ENCODE measurements around the gene PTPRG.

PTPRG gene

DNA sequence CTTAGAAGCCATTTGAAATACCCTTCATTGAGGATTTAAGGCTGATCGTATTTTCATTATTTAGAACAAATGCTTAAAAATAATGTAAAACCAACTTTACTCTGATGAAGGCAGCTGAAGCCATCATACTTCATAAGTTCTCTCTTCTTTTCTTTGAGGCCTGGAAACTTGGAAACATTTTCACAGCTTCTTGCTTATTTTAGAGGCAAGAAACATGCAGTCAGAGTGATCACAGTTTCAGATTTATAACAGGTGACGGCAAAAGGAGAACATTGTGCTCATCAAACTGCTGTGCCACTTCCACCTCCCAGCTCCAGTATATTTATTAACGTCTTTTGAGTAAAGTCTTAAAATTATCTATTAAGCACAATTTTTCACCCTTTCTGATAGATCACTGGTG lies 376.1 kb downstream of the PTPRG start:
- DNase-seq: no peak

DNA sequence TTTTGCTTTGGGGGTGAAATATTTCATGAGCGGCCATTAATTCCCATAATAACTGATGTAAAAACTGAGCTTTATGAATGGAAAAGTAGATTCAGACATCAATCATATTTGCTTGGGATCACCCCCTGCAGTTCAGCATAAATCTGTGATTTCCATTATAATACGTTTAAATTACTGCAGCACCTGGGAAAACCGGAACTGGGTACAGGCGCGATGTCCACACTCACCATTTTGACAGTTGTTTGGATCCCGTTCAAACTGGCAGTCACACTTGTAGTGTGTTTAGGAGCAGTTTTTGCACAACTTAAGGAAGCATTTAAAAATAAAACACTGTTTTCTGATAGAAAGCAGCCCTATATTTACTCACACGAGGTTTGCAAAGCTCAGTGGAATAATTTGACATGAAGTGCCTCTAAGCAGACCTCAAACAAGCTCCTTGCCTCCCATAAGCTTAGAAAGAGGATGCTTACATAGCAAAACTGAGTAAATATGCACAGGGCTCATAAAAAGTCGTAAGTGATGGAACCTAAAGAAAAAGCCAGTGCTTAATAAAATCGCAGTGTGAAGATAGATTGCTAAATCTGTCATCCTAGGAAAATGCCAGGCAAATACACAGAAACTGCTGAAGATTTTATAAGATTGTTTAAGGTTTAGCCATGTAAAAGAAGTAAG lies 377.6 kb downstream of the PTPRG start:
- DNase-seq: no peak

DNA sequence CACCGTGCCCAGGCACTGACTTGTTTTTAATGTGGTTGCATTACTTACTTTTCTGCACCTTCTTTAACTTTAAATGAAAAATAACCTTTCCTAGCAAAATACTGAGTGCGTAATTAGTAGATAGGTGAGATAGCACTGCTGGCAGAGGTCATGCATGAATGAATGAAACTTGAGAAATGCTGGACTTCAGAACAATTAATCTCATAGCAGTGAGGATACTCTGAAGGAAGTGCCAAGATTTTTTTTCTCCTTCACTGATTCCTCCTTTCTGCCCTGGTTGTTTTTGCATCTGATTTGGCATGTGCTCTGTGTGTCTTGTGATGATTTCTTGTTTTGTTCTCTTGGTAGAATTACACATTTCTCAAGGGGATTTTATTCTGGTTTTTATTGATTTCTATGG lies 378.9 kb downstream of the PTPRG start:
- DNase-seq: no peak

DNA sequence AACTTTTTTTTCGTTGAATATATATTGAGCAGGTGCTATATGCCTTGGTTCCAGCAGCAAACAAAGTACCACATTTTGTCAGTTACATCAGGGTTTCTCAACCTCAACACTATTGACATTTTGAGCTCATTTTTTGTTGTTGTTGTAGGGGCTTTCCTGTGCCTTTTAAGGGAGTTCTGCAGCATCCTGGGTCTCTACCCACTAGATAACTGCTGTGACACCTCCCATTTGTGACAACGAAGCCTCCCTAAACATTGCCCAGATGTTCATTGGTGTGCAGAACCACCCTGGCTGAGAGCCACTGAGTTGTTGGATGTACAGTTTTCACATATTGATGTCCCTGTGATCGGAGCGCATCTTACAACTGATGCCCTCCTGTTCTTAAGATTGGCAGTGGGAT lies 382.6 kb downstream of the PTPRG start:
- no peak for DNase-seq

DNA sequence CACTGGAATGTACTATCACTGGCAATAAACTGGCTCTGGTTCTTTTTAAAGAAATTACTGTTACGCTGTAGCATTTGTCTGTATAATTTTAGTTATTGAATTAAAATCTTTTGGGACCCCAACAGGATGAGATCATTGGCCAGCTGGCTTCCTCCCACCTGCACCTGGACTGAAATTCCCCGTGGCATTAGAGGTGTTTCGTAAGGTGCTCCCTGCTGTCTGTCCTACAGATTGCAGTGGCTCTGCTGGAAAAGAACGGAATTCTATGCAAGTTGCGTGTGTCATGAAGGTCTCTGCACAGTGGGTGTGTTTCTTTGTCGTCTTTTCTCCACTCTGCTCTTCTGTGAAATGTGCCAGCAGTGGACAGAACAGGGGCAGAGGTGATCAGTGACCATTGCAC lies 383.4 kb downstream of the PTPRG start:
- DNase-seq: no peak

DNA sequence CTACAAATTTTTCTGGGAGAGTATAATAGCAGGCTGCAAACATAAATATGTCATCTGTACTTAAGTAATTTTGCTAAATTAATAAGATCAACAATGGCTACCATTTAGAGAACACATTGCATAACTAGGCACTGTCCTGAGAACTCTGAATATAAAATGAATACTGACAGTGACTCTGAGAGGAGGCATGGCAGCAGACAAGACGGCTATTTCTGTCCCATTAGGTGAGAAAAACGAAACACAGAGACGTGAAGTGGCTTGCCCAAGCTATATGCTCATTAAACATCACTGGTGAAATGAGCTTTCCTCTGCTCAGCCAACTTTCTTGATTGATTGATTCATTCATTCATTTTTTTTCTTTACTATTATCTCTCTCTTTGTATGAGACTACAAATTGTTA lies 384.3 kb downstream of the PTPRG start:
- DNase-seq: no peak

DNA sequence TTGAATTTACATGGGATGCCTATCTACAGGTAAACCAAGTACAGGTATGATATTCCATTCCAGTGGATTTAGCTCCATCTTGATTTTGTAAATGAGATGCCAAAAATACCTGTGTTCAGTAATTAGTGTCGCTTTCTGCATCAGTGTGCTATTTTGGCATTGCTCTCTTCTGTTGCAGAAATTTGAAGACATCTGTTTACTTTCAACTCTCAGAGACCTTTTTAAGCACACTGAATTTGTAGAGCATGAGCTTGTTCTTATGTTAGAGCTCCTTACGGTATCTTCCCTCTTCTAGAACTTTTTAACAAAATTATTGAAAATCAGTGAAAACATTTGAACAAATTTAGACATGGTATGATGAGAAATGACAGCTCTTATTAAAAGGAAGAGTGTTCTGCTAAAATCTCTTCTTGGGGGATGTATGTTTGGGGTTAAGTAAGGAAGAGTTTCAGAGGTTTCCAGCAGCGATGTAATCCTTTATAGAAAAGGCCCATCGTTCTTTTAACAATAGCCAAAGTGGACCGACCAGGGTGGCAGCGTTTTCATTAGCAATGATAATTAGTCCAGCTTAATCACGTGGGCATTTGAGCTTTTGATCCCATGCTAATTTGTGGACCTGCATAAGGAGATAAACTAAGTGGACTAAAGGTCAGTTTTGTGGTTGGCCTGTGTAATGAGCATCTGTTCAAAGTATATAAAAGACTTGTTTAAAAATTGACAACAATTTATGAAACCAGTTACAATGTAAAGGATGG lies 385.4 kb downstream of the PTPRG start:
- no peak for DNase-seq

DNA sequence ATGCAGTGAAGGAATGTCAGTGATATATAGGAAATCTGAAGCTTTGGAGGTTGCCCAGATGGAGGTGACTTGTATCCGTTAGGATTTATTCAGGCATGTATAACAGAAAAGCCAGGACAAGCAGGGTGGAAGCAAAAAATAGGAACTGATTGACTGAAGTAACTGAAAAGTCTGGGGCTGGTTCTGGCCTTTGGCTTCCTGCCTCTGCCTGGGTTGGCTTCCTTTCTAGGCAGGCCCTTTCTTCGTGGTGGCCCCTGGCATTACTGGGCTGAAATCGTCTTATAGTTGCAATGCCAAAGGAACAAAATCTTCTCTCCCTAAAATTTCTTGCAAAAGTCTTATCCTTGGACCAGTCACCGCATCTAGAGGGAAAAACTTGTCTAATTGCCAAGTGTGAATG lies 386.1 kb downstream of the PTPRG start:
- no peak for DNase-seq

DNA sequence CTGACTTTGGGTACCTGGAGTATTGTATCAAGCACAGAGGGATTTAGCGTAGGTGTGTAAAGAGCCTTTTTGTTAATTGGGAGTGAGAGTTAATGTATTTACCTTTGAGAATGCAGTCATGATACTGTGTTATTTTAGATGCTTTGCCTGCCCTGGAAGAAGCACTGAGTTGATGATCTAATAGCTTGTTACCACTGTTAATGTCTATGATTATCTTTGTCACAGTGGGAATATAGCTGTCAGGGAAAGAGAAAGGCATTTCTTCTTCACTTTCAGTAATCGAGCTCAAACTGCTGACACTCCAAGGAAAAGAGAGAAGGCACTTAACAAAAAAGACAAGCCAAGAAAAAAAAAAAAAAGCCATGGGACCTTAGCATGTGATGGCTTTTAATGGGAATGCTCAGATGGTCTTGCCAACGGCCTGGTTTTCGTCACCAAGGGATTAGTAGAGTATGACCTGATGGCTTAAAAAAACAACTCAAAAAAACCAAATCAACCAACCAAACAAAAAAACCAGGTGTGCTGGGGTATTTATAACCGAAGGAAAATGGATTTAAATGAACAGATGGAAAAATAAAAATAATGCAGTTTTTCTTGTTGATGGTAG lies 387.4 kb downstream of the PTPRG start:
- DNase-seq: no peak

DNA sequence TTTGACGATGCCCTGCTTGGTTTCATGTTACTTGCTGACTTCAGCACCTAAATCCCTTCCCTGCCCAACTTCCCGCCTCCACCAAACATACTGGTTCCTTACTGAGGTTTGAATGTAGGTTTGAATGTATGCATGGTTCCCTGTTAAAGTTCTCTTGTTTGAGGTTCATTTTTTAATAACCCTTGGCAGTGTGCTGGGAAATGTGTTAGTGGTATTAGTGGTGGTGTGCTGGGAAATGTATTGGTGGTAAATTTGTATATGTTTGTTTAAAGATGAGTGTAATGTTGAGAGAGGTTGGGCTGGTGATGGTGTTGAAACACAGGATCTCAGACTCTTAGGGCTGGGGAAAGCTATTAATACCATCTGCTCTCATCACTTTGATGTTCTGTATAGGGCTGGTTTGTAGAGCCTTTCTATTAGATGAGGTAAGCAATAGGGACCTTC lies 392.7 kb downstream of the PTPRG start:
- no peak for DNase-seq

DNA sequence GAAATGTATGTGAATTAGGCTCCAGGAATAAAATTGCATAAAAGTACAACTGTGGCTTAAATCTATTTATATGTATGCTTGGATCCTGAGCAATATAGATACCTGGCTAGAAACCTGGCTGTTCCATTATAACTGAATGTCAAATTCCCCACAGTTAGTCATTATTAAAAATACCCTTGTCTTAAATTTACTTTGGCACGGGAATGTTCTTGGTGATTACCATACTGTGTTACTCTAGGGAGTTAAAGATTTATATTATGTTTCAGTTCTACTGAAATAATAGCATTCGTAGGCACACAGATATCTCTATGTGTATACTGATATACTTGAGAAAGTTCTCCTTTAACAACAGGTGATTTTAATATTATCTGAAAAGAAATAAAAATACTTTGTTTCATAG lies 394.1 kb downstream of the PTPRG start:
- no peak for DNase-seq

DNA sequence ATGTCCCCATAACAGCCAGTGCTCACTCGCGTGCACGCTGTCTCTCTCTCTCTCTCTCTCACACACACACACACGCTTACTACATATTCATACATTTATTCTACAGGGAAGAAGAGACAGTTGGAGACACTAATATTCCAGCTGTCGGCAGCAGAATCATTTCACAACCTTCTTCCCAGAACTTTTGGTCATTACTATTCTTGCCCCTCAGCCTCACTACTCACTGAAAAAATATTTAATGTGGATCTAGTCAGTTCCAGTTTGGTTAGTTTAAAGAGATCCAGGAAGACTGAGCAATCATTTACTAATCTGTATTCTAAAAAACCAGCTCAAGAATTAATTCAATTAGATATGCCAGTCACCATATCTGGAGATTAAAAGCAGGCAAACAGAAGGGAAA lies 394.9 kb downstream of the PTPRG start:
- DNase-seq: no peak

DNA sequence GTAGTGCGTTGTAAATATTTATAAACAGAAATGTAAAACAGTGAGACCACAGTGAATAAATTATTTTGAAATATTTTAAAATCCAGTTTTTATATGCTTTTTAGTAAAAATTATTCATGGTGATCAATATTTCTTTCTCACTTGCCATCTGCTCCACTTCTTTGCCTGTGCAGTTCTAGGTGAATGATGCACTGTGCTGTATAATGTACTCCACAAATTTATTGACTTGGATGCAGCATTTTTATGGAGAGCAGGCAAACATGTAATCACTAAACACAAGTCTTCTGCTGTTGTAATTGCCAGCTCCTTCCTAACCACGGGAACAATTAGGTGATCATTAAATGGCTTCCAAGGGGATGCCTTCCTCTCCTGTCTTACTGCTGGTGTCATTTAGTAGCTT lies 395.9 kb downstream of the PTPRG start:
- no peak for DNase-seq

DNA sequence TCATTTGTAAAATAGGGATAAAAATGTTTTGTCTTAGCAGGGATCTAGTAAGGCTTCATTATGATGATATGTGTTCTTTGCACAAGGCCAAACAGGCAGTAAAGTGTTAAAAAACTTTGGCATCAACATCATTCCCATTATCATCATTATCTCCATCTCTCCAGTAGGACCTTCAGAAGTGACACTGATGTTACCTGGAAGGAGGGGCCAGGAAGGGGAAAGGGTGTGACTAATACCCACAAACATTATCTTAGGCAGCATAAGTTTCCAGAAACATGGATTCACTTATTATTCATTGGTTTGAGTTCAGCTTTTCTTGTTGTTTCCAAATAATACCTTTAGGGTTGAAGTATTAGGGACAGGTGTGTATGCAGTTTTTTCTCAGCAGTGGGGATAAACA lies 399.6 kb downstream of the PTPRG start:
- no peak for DNase-seq

DNA sequence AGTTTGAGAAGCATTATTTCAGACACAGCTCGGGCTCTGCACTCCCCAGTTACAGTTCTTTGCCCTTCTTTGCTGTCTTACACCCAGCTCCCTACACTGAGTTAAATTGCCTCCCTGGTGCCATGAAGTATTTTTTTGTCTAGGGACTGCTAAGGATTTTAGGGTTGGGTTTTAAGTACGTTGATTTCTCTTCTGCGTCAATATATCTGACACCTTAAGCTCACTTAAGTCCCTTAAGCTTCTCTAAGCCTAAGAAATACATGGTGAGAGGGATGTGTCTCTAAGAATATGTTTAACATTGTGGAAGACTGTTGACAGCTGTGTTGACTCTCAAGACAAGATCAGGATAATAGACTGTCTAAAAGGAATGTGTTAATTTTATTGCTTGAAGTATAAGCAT lies 400.5 kb downstream of the PTPRG start:
- no peak for DNase-seq

DNA sequence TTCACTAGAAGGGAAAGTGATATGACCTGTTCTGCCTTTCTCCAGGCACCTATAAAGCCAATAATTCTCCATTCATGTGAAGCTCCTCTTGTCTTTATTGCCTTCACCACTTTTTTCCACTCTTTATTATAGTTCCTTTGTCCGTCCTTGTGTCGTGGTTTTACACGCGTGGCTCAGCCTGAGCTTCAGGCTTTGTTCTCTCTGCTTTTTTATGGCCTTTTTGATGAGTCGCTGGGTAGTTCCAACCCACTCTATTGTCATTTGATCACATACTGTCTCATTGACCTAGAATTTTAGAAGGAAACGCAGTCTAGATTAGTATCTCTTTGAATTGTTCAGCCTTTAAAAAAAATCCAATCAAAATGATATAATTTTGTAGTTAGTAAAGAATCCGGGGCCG lies 403.2 kb downstream of the PTPRG start:
- no peak for DNase-seq

DNA sequence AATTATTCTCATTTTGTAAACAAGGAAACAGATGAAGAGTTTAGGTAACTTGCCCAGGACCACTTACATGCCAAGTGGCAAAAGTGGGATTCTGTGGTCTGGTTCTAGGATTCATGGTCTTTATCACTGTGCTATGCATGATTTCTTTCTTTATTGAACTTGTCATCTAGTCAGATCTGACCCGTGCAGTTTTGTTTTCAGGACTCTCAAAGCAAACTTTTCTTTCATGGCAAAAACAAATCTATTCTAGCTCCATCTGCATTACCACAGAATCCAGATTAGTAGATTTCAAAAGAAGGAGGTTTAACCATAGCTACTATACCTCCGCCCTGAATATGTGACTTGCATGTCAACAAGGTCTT lies 404.4 kb downstream of the PTPRG start:
- DNase-seq: no peak

DNA sequence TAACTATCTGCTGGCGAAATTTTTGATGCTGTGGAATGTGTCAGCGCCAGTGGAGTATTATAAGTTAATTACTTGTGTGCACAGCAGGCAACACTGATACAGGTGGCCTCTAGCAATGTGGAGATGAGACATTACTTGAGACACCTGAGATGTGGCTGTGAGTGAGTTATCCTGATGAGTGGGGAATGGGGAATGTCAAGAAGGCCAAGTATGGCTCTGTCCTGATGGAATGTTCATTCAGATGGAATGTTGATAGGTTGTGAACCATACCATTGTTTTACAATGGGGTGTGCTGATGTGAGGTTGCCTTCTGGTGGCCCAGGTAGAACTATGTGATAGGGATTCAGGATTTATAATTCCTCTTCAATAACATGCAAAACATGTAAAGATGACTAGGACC lies 404.8 kb downstream of the PTPRG start:
- no peak for DNase-seq

DNA sequence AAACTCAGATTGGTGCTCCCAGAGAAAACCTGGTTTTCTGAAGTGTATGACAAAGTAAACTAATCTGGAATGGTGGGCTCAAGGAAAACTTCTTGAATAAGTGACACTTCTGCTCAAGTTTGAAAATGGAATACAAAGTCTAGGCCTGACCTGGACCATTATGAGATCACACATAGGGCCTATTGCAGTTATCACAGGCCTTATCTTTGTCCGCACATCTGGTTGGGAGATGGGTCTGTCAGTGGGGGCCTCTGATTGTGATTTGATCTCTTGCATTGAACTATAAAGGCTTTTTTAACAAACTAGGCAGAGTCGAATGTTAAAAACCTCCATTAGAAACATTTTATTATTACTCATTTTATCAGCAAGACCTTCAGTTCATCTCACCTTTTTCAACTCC lies 405.6 kb downstream of the PTPRG start:
- DNase-seq: no peak

DNA sequence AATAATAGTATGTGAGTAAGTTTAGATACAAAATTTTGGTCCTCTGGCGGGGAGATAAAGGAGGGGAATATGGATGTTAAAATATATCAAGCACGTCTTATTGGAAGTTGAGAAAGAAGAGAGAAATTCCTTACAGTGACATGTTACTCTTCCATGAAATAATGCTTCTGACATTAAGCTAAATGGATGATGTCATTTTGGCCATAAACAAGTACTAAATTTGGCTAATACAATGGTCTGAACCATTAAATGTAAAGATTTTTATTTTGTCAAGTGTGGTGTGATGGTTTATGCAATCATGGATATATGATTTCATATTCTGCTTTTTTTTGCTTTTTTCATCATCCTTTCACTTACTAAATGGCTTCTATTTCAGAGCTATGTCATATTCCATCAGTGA lies 406.6 kb downstream of the PTPRG start:
- no peak for DNase-seq

DNA sequence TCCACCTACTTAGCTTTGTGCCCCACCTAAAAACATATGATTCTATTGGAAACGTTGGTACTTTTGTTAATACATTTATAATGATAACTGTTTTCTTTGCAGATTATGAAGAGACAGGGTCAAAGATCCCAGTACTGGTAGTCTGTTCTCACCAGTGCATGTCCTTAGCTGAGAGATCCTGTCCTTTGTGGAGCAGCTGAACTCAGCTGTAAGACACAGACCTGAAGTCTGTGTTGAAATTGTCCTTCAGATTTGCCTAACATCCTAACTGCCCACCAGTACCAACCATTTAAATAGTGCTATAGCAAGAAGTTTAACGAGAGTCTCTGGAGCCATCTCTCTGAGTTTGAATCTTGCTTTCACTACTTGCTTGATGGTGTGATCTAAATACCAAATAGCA lies 413.3 kb downstream of the PTPRG start:
- DNase-seq: no peak

DNA sequence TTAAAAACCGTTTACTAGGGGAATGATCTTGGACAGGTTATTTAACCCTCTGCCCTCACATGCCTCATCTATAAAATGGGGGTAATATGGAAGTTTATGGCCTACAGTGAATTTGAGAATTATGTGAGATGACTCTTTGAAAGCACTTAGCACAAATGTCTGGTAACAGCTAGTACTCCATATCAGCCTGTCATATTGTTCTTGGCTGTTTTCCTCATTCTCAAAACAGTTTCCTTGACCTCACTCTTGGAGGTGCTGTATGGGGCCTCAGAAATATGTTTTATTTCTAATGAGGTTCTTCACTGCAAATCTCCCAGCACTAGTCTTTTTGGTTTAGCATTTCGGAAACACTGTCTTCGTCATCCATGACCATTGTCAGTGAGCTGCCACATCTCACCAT lies 413.8 kb downstream of the PTPRG start:
- no peak for DNase-seq

DNA sequence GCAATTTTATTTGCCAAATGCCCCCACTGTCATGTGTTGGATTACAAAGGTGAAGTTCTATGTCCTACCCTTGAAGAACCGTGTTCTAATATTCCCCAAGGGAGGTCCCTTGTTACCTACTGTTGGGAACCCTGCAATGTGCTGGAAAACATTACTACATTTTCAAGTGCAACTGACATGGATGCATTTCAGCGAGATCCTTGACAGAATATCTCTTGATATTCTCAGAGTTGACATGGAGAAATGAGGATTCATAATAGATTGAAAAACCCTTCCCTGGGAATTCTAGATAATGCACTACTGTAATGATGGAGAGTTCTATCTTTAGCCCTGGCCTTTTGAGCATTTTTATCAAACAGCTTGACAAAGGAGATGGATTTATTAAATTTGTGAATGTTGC lies 414.6 kb downstream of the PTPRG start:
- no peak for DNase-seq
